ENCODE measurements around the gene PTGR3. TPM values are rescaled to one million over a fixed set of nuclear protein-coding genes. Genes with fewer than 3 reads are reported as not detected.

The PTGR3 gene
- total and polyA plus RNA-seq, 4 donors, result 8.8 to 28.6 (median 13.2) TPM

GRCh38 chr18:75214332-75214690 lies 5.4 kb upstream of the PTGR3 start:
- DNase-seq (no peak), ATAC-seq (ENCODE audit: low FRiP score) (no peak)
- Histone ChIP-seq H3K36me3 (ENCODE audit: control insufficient read depth in 1 of 2, insufficient read depth in 2 of 2, low read length in 1 of 2) (no peaks in the 10 kb centered on the region), H3K27me3 (ENCODE audit: control insufficient read depth in 1 of 2, insufficient read depth in 2 of 2, low read length in 1 of 2) (no peaks in the 10 kb centered on the region), H3K9me3 (ENCODE audit: control insufficient read depth, low read length) (no peaks in the 10 kb centered on the region), H3K27ac (ENCODE audit: low read depth in 1 of 2, low read length in 2 of 2) (peak overlapping the region in 1 of 2 donors; percentile 37), H3K4me3 (ENCODE audit: low read length in 2 of 2) (no peak overlapping the region), H3K4me1 (ENCODE audit: control insufficient read depth in 1 of 2, insufficient read depth in 2 of 2, low read length in 2 of 2) (peaks cover 0 to 4% of the 10 kb centered on the region in 2 donors)
- WGBS, 2 donors, result 20 to 21% methylated on average over 5 of the region's 5 CpGs
- intact Hi-C loops (cut with DNase I), result loop anchor here in 1 of 2 donors (5.0 to 10.0 kb wide), 2 partner anchors 33 to 210 kb away; no protein-coding TSS in a partner anchor

GRCh38 chr18:75213611-75214331 lies 4.8 kb upstream of the PTGR3 start:
- Histone ChIP-seq H3K9me3 (ENCODE audit: control insufficient read depth, low read length) (no peaks in the 10 kb centered on the region), H3K27me3 (ENCODE audit: control insufficient read depth in 1 of 2, insufficient read depth in 2 of 2, low read length in 1 of 2) (no peaks in the 10 kb centered on the region), H3K27ac (ENCODE audit: low read depth in 1 of 2, low read length in 2 of 2) (peak overlapping the region in 1 of 2 donors; percentile 37), H3K4me1 (ENCODE audit: control insufficient read depth in 1 of 2, insufficient read depth in 2 of 2, low read length in 2 of 2) (peaks cover 0 to 4% of the 10 kb centered on the region in 2 donors), H3K36me3 (ENCODE audit: control insufficient read depth in 1 of 2, insufficient read depth in 2 of 2, low read length in 1 of 2) (no peaks in the 10 kb centered on the region), H3K4me3 (ENCODE audit: low read length in 2 of 2) (no peak overlapping the region)
- DNase-seq (no peak), ATAC-seq (ENCODE audit: low FRiP score) (no peak)
- intact Hi-C loops (cut with DNase I), result loop anchor here in 1 of 2 donors (5.0 to 10.0 kb wide), 2 partner anchors 34 to 209 kb away; no protein-coding TSS in a partner anchor
- 2 to 4% methylated on average over 5 of the region's 5 CpGs for WGBS, 2 donors

GRCh38 chr18:75212751-75213090 lies 3.8 kb upstream of the PTGR3 start:
- Histone ChIP-seq H3K4me1 (ENCODE audit: control insufficient read depth in 1 of 2, insufficient read depth in 2 of 2, low read length in 2 of 2) (peaks cover 0 to 4% of the 10 kb centered on the region in 2 donors), H3K36me3 (ENCODE audit: control insufficient read depth in 1 of 2, insufficient read depth in 2 of 2, low read length in 1 of 2) (no peaks in the 10 kb centered on the region), H3K9me3 (ENCODE audit: control insufficient read depth, low read length) (no peaks in the 10 kb centered on the region), H3K4me3 (ENCODE audit: low read length in 2 of 2) (peak overlapping the region; percentile 94 to 98), H3K27me3 (ENCODE audit: control insufficient read depth in 1 of 2, insufficient read depth in 2 of 2, low read length in 1 of 2) (no peaks in the 10 kb centered on the region), H3K27ac (ENCODE audit: low read depth in 1 of 2, low read length in 2 of 2) (peak overlapping the region in 1 of 2 donors; percentile 8)
- WGBS, 2 donors, result 14 to 24% methylated on average over 5 of the region's 5 CpGs
- no peak for ATAC-seq (ENCODE audit: low FRiP score)
- intact Hi-C loops (cut with DNase I), result loop anchor here in 1 of 2 donors (5.0 to 10.0 kb wide), 2 partner anchors 35 to 208 kb away; no protein-coding TSS in a partner anchor
- DNase-seq, result no peak

GRCh38 chr18:75211953-75212750 lies 3.2 kb upstream of the PTGR3 start:
- WGBS, 2 donors, result 3% methylated on average over 26 to 38 of the region's 38 CpGs
- Histone ChIP-seq H3K9me3 (ENCODE audit: control insufficient read depth, low read length) (no peaks in the 10 kb centered on the region), H3K27ac (ENCODE audit: low read depth in 1 of 2, low read length in 2 of 2) (peak overlapping the region in 1 of 2 donors; percentile 47), H3K4me1 (ENCODE audit: control insufficient read depth in 1 of 2, insufficient read depth in 2 of 2, low read length in 2 of 2) (peaks cover 0 to 4% of the 10 kb centered on the region in 2 donors), H3K4me3 (ENCODE audit: low read length in 2 of 2) (peak overlapping the region; percentile 94 to 98), H3K36me3 (ENCODE audit: control insufficient read depth in 1 of 2, insufficient read depth in 2 of 2, low read length in 1 of 2) (no peaks in the 10 kb centered on the region), H3K27me3 (ENCODE audit: control insufficient read depth in 1 of 2, insufficient read depth in 2 of 2, low read length in 1 of 2) (no peaks in the 10 kb centered on the region)
- intact Hi-C loops (cut with DNase I), result loop anchor here in 1 of 2 donors (5.0 to 10.0 kb wide), 2 partner anchors 35 to 207 kb away; no protein-coding TSS in a partner anchor
- DNase-seq, result peak; percentile 70 to 83
- no peak for ATAC-seq (ENCODE audit: low FRiP score)

DNA sequence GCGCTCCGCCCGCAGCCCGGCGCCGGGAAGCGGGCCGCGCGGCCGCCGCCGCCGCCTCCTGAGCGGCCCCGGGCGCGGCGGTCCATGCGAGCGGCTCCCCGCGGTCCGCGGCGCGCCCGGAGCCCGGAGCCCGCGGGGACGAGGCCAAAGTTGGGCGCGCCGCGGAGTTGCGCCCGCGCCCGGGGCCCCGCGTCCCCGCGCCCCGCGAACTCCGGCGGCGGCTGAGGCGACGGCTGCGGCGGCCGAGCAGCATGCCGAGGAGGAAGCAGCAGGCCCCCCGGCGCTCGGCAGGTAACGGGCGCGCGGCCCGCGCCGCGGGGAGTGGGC lies 2.6 kb upstream of the PTGR3 start:
- H3K27ac ChIP-seq (ENCODE audit: low read depth in 1 of 2, low read length in 2 of 2), result peak overlapping the region in 1 of 2 donors; percentile 47
- no peak for DNase-seq
- 0% methylated on average over 66 of the region's 66 CpGs; no CpG with 5 or more reads in 1 of the 2 donors for WGBS, 2 donors
- intact Hi-C loops (cut with DNase I), result loop anchor here in 1 of 2 donors (5.0 to 10.0 kb wide), 2 partner anchors 36 to 207 kb away; no protein-coding TSS in a partner anchor
- ATAC-seq (ENCODE audit: low FRiP score), result no peak
- no peaks in the 10 kb centered on the region for H3K9me3 ChIP-seq (ENCODE audit: control insufficient read depth, low read length)
- no peaks in the 10 kb centered on the region for H3K36me3 ChIP-seq (ENCODE audit: control insufficient read depth in 1 of 2, insufficient read depth in 2 of 2, low read length in 1 of 2)
- H3K27me3 ChIP-seq (ENCODE audit: control insufficient read depth in 1 of 2, insufficient read depth in 2 of 2, low read length in 1 of 2), result no peaks in the 10 kb centered on the region
- H3K4me3 ChIP-seq (ENCODE audit: low read length in 2 of 2), result peak overlapping the region; percentile 94 to 98
- H3K4me1 ChIP-seq (ENCODE audit: control insufficient read depth in 1 of 2, insufficient read depth in 2 of 2, low read length in 2 of 2), result peaks cover 0 to 4% of the 10 kb centered on the region in 2 donors

DNA sequence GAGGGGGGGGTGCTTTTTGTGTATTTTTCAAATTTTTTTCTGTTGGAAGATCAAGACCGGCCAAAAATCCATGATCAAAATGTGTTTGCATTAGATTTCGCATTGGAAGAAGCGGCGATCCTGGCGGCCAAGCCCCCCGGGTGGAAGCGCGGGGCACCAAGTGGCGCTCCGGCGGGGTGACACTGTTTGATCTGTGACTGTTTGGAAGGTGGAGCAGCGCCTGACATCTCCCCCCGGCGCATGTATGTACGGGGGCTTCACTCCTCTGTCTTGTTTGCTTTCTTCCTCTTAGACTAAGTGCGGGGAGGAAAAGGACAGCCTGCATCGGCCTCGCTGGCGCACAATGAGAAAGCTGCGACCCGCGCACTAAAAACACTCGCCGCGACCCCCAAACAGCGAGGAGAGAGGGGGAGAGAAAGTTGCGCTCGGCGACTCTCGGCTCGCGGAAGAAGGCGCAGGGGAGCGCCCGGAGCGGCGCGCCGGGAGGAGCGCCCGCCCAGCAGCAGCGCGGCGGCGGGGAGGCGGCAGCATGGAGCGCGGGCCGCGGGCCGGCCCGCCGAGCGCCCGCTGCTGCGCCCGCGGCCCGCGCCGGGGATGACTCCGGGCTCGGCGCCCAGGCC lies 2.2 kb upstream of the PTGR3 start:
- Histone ChIP-seq H3K9me3 (ENCODE audit: control insufficient read depth, low read length) (no peaks in the 10 kb centered on the region), H3K27me3 (ENCODE audit: control insufficient read depth in 1 of 2, insufficient read depth in 2 of 2, low read length in 1 of 2) (no peaks in the 10 kb centered on the region), H3K4me3 (ENCODE audit: low read length in 2 of 2) (peak overlapping the region; percentile 94 to 98), H3K27ac (ENCODE audit: low read depth in 1 of 2, low read length in 2 of 2) (peak overlapping the region in 1 of 2 donors; percentile 37), H3K4me1 (ENCODE audit: control insufficient read depth in 1 of 2, insufficient read depth in 2 of 2, low read length in 2 of 2) (peaks cover 0 to 4% of the 10 kb centered on the region in 2 donors), H3K36me3 (ENCODE audit: control insufficient read depth in 1 of 2, insufficient read depth in 2 of 2, low read length in 1 of 2) (no peaks in the 10 kb centered on the region)
- 0% methylated on average over 57 to 64 of the region's 64 CpGs for WGBS, 2 donors
- intact Hi-C loops (cut with DNase I), result loop anchor here in 1 of 2 donors (5.0 to 10.0 kb wide), 2 partner anchors 36 to 206 kb away; no protein-coding TSS in a partner anchor
- DNase-seq (no peak), ATAC-seq (ENCODE audit: low FRiP score) (no peak)

- intact Hi-C loops (cut with DNase I), result loop anchor here in 1 of 2 donors (5.0 to 10.0 kb wide), 2 partner anchors 37 to 206 kb away; no protein-coding TSS in a partner anchor
- Histone ChIP-seq H3K4me1 (ENCODE audit: control insufficient read depth in 1 of 2, insufficient read depth in 2 of 2, low read length in 2 of 2) (peaks cover 0 to 4% of the 10 kb centered on the region in 2 donors), H3K27me3 (ENCODE audit: control insufficient read depth in 1 of 2, insufficient read depth in 2 of 2, low read length in 1 of 2) (no peaks in the 10 kb centered on the region), H3K36me3 (ENCODE audit: control insufficient read depth in 1 of 2, insufficient read depth in 2 of 2, low read length in 1 of 2) (no peaks in the 10 kb centered on the region), H3K4me3 (ENCODE audit: low read length in 2 of 2) (peak within 1 kb of the TSS; percentile 94 to 98), H3K27ac (ENCODE audit: low read depth in 1 of 2, low read length in 2 of 2) (peak within 1 kb of the TSS; percentile 75 to 81), H3K9me3 (ENCODE audit: control insufficient read depth, low read length) (no peaks in the 10 kb centered on the region)
- ATAC-seq (ENCODE audit: low FRiP score), result peak; percentile 73
- WGBS, 2 donors, result 0 to 1% methylated on average over 15 of the region's 15 CpGs
- DNase-seq, result no peak
Measured at GRCh38 chr18:75210274-75211001, 1.5 kb upstream of the PTGR3 start, which contains the start of gene TSHZ1. TSHZ1 (plus strand) TSS chr18:75210797; CDS start chr18:75211877, 1,080 bp downstream.

- ATAC-seq (ENCODE audit: low FRiP score), result no peak
- no peak for DNase-seq
- WGBS, 2 donors, result 0 to 1% methylated on average over 8 of the region's 8 CpGs
- Histone ChIP-seq H3K27me3 (ENCODE audit: control insufficient read depth in 1 of 2, insufficient read depth in 2 of 2, low read length in 1 of 2) (no peaks in the 10 kb centered on the region), H3K9me3 (ENCODE audit: control insufficient read depth, low read length) (no peaks in the 10 kb centered on the region), H3K4me1 (ENCODE audit: control insufficient read depth in 1 of 2, insufficient read depth in 2 of 2, low read length in 2 of 2) (peaks cover 0 to 4% of the 10 kb centered on the region in 2 donors), H3K4me3 (ENCODE audit: low read length in 2 of 2) (peak overlapping the region; percentile 70 to 94), H3K36me3 (ENCODE audit: control insufficient read depth in 1 of 2, insufficient read depth in 2 of 2, low read length in 1 of 2) (no peaks in the 10 kb centered on the region), H3K27ac (ENCODE audit: low read depth in 1 of 2, low read length in 2 of 2) (peak overlapping the region; percentile 55 to 81)
- intact Hi-C loops (cut with DNase I), result loop anchor here in 1 of 2 donors (5.0 to 10.0 kb wide), 3 partner anchors 37 to 555 kb away; no protein-coding TSS in a partner anchor
Measured at GRCh38 chr18:75209951-75210258, 966 bp upstream of the PTGR3 start.

Data from aorta (tissue), 5 donors.